DND-41 (cell line): ENCODE results near the gene RHD.
"Not testable (repeated sequence)": the region's sequence is repeated elsewhere in the genome, so short reads cannot be mapped to it uniquely, and the experiment has no call there.

ENCODE experiments used
- EZH2 ChIP-seq: IDR thresholded peaks from 3 replicates; pipeline ENCODE4 v1.6.1; 2012; ENCODE audit warnings: borderline replicate concordance, low read depth, mild to moderate bottlenecking, moderate library complexity, low read length, inconsistent platforms; ENCODE audit not compliant: severe bottlenecking
- TF ChIP-seq, protein P1 (sequence below): IDR thresholded peaks from 2 replicates; pipeline ENCODE4 v1.5.1; 2012; ENCODE audit warnings: borderline replicate concordance, low read length, moderate library complexity, mild to moderate bottlenecking; ENCODE audit not compliant: poor library complexity, severe bottlenecking; ENCODE audit errors: extremely low read depth

GRCh38 chr1:25336922-25337354 lies 64.6 kb downstream of the RHD start:
- TF ChIP-seq, protein P1, sequence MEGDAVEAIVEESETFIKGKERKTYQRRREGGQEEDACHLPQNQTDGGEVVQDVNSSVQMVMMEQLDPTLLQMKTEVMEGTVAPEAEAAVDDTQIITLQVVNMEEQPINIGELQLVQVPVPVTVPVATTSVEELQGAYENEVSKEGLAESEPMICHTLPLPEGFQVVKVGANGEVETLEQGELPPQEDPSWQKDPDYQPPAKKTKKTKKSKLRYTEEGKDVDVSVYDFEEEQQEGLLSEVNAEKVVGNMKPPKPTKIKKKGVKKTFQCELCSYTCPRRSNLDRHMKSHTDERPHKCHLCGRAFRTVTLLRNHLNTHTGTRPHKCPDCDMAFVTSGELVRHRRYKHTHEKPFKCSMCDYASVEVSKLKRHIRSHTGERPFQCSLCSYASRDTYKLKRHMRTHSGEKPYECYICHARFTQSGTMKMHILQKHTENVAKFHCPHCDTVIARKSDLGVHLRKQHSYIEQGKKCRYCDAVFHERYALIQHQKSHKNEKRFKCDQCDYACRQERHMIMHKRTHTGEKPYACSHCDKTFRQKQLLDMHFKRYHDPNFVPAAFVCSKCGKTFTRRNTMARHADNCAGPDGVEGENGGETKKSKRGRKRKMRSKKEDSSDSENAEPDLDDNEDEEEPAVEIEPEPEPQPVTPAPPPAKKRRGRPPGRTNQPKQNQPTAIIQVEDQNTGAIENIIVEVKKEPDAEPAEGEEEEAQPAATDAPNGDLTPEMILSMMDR = peak; percentile 19
- TF ChIP-seq EZH2 = not testable (repeated sequence)
